SH-SY5Y (cell line): Measurements from ENCODE around the gene FAM222B.

ENCODE experiments used
- GATA2 ChIP-seq: IDR thresholded peaks from 2 replicates; pipeline ENCODE4 v1.6.1; 2011; ENCODE audit warnings: mild to moderate bottlenecking, low read depth, low read length
- GATA3 ChIP-seq: IDR thresholded peaks from 2 replicates; pipeline ENCODE4 v1.6.1; 2011; ENCODE audit warnings: low read depth, mild to moderate bottlenecking, low read length, moderate library complexity

GRCh38 chr17:28724500-28725165 is 118.0 kb downstream of the FAM222B start:
- TF ChIP-seq GATA3 = no peak
- no peak for TF ChIP-seq GATA2
